ENCODE data around the gene CD226.

DNA sequence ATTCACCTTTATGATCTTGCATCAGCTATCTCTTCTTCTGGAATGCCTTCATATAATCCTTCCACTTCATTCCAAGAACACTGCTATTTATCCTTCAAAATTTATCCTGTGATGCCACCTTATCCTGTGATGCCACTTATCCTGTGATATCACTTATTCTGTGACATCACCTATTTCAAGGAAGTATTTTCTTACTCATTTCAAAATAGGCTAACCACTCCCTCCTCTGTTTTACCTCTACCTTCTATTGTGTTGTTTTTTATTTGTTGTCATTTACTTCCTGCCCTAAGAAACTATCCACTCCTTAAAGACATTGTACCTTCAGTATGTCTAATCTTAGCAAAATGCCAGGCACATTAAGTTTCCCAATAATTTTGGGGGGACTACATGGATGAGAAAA lies 38.8 kb downstream of the CD226 start:
- TF ChIP-seq POLR2AphosphoS5 (IDR thresholded peaks at IDR 0.05), result no peak
- TF ChIP-seq, protein P1, sequence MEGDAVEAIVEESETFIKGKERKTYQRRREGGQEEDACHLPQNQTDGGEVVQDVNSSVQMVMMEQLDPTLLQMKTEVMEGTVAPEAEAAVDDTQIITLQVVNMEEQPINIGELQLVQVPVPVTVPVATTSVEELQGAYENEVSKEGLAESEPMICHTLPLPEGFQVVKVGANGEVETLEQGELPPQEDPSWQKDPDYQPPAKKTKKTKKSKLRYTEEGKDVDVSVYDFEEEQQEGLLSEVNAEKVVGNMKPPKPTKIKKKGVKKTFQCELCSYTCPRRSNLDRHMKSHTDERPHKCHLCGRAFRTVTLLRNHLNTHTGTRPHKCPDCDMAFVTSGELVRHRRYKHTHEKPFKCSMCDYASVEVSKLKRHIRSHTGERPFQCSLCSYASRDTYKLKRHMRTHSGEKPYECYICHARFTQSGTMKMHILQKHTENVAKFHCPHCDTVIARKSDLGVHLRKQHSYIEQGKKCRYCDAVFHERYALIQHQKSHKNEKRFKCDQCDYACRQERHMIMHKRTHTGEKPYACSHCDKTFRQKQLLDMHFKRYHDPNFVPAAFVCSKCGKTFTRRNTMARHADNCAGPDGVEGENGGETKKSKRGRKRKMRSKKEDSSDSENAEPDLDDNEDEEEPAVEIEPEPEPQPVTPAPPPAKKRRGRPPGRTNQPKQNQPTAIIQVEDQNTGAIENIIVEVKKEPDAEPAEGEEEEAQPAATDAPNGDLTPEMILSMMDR (IDR thresholded peaks at IDR 0.05), result no peak
